ENCODE measurements around the gene TMEM31. TPM values are rescaled to one million over a fixed set of nuclear protein-coding genes. Genes with fewer than 3 reads are reported as not detected.
A peak's percentile ranks its signal among the peaks of the same experiment; 100 is the strongest.

Gene TMEM31
- polyA plus RNA-seq, 3 donors, result not detected

DNA sequence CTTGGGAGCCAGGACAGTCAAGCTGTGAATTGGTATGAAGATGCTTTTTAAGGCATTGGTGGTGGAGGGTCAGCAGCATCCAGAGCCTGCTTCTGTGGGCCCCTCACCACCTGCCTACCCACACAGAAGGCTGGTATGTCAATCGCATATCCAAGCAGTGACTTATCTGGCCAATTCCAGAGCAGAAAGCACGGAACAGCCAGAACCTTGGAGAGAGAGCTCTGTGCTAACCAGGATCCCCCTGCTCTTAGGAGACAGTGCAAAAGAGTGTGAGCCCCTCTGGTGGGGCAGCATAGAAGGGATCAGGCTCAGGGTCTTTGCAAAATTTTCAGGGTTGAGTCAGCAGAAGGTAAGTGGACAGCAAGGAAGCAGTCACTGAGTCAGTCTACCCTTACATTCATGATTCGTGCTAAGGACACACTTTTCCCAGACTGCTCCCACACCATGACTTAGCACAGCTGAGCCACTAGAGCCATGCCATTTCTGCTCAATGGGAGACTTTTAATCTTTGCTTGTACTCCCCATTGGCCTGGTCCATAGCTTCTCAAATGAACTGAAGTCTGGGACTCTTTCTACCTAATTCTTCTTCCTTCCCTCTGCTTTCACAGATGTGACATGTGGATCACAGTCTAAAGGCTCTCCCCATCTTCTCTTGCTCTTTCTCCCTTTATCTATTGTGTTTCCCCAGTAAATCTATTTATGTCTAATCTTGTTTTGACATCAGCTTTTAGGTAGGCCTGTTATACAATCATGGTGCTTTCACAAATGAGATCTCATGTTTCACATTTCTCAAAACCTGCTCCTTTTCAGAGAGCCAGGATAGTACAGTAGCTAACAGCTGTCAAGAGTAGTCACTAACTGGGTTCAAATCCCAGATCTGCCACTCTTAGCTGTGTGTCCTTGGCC, 44.3 kb upstream of the TMEM31 start:
- no peak overlapping the region for H3K27ac ChIP-seq (ENCODE audit: low read depth in 1 of 2, low read length in 2 of 2)
- Mint-ChIP-seq H3K4me3 (peak overlapping the region in 1 of 2 donors; percentile 46), H3K4me1 (peaks cover 2% of the 10 kb centered on the region), H3K27me3 (ENCODE audit: low read depth in 3 of 3) (peaks cover 22 to 32% (median 24%) of the 10 kb centered on the region in 3 donors), H3K36me3 (no peaks in the 10 kb centered on the region), H3K27ac (no peak overlapping the region), H3K9me3 (peaks cover 0 to 5% (median 0%) of the 10 kb centered on the region in 7 donors)
- no peaks in the 10 kb centered on the region for H3K9me3 ChIP-seq (replicated peaks in 1 of 2; ENCODE audit: control insufficient read depth in 1 of 2, insufficient read depth in 1 of 2, low read length in 2 of 2)
- intact Hi-C loops (cut with micrococcal nuclease), result no loop called here
- no peak overlapping the region for H3K4me2 ChIP-seq (replicated peaks; ENCODE audit: extremely low read depth, low read length, poor library complexity, severe bottlenecking)
- no peak overlapping the region for H2AFZ ChIP-seq (ENCODE audit: insufficient read depth, low read depth, low read length, poor library complexity, severe bottlenecking)
- no peaks in the 10 kb centered on the region for H3K79me2 ChIP-seq (ENCODE audit: insufficient read depth, low read length)
- H3K27me3 ChIP-seq (ENCODE audit: control insufficient read depth in 2 of 2, insufficient read depth in 2 of 2, low read length in 2 of 2), result peaks cover 16 to 22% of the 10 kb centered on the region in 2 donors
- TF ChIP-seq, protein P1, sequence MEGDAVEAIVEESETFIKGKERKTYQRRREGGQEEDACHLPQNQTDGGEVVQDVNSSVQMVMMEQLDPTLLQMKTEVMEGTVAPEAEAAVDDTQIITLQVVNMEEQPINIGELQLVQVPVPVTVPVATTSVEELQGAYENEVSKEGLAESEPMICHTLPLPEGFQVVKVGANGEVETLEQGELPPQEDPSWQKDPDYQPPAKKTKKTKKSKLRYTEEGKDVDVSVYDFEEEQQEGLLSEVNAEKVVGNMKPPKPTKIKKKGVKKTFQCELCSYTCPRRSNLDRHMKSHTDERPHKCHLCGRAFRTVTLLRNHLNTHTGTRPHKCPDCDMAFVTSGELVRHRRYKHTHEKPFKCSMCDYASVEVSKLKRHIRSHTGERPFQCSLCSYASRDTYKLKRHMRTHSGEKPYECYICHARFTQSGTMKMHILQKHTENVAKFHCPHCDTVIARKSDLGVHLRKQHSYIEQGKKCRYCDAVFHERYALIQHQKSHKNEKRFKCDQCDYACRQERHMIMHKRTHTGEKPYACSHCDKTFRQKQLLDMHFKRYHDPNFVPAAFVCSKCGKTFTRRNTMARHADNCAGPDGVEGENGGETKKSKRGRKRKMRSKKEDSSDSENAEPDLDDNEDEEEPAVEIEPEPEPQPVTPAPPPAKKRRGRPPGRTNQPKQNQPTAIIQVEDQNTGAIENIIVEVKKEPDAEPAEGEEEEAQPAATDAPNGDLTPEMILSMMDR (IDR thresholded peaks at IDR 0.05), result no peak
- no peaks in the 10 kb centered on the region for H3K36me3 ChIP-seq (replicated peaks in 1 of 2; ENCODE audit: control insufficient read depth in 1 of 2, insufficient read depth in 2 of 2, low read length in 2 of 2)
- no peak overlapping the region for H3K9ac ChIP-seq (ENCODE audit: insufficient read depth, low read length, poor library complexity, severe bottlenecking)
- H3K4me3 ChIP-seq (replicated peaks in 1 of 3; ENCODE audit: low read depth in 2 of 3, low read length in 3 of 3), result no peak overlapping the region
- DNase-seq, result no peak
- H3K4me1 ChIP-seq (ENCODE audit: control insufficient read depth in 1 of 2, insufficient read depth in 2 of 2, low read length in 2 of 2), result no peaks in the 10 kb centered on the region
- WGBS (ENCODE audit: insufficient coverage), result no CpG with 5 or more reads among the region's 3 CpGs
- no peaks in the 10 kb centered on the region for H4K20me1 ChIP-seq (ENCODE audit: insufficient read depth, low read length)

DNA sequence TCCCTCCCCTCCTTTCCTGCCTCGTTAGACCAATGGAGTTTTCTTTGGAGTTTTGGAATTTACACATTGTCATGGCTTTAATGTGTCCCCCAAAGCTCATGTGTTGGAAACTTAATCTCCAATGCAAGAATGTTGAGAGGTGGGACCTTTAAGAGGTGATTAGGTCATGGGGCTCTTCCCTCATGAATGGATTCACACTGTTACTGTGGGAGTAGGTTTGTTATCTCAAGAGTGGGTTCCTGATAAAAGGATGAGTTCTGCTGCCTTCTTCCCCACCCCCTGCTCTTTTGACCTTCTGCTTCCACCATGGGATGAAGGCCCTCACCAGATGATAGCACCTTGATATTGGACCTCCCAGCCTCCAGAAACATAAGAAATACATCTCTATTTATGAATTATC, 41.0 kb upstream of the TMEM31 start:
- H3K9ac ChIP-seq (ENCODE audit: insufficient read depth, low read length, poor library complexity, severe bottlenecking), result no peak overlapping the region
- no peak overlapping the region for H3K4me2 ChIP-seq (replicated peaks; ENCODE audit: extremely low read depth, low read length, poor library complexity, severe bottlenecking)
- Mint-ChIP-seq H3K4me3 (no peak overlapping the region), H3K27ac (no peak overlapping the region), H3K9me3 (no peaks in the 10 kb centered on the region), H3K36me3 (no peaks in the 10 kb centered on the region), H3K4me1 (no peaks in the 10 kb centered on the region), H3K27me3 (ENCODE audit: low read depth in 3 of 3) (peaks cover 4 to 20% (median 9%) of the 10 kb centered on the region in 3 donors)
- no peaks in the 10 kb centered on the region for H4K20me1 ChIP-seq (ENCODE audit: insufficient read depth, low read length)
- DNase-seq, result no peak
- H3K4me1 ChIP-seq (ENCODE audit: control insufficient read depth in 1 of 2, insufficient read depth in 2 of 2, low read length in 2 of 2), result no peaks in the 10 kb centered on the region
- no peaks in the 10 kb centered on the region for H3K9me3 ChIP-seq (replicated peaks in 1 of 2; ENCODE audit: control insufficient read depth in 1 of 2, insufficient read depth in 1 of 2, low read length in 2 of 2)
- H3K27ac ChIP-seq (ENCODE audit: low read depth in 1 of 2, low read length in 2 of 2), result no peak overlapping the region
- intact Hi-C loops (cut with micrococcal nuclease), result no loop called here
- no peaks in the 10 kb centered on the region for H3K79me2 ChIP-seq (ENCODE audit: insufficient read depth, low read length)
- WGBS (ENCODE audit: insufficient coverage), result no CpG with 5 or more reads among the region's 1 CpG
- TF ChIP-seq, protein P1 (IDR thresholded peaks at IDR 0.05), result no peak
- peaks cover 0 to 3% of the 10 kb centered on the region in 2 donors for H3K27me3 ChIP-seq (ENCODE audit: control insufficient read depth in 2 of 2, insufficient read depth in 2 of 2, low read length in 2 of 2)
- no peak overlapping the region for H2AFZ ChIP-seq (ENCODE audit: insufficient read depth, low read depth, low read length, poor library complexity, severe bottlenecking)
- no peak overlapping the region for H3K4me3 ChIP-seq (replicated peaks in 1 of 3; ENCODE audit: low read depth in 2 of 3, low read length in 3 of 3)
- peaks cover 0 to 2% of the 10 kb centered on the region in 2 donors for H3K36me3 ChIP-seq (replicated peaks in 1 of 2; ENCODE audit: control insufficient read depth in 1 of 2, insufficient read depth in 2 of 2, low read length in 2 of 2)

Data from CD14-positive monocyte (primary cell).